ENCODE measurements around the gene DGKE. TPM values are rescaled to one million over a fixed set of nuclear protein-coding genes. Genes with fewer than 3 reads are reported as not detected.

The DGKE gene
- total and polyA plus RNA-seq, 2 of the 13 experiments (the other 11 are each of a cell fraction or from before 2014, with no cell fraction given) = 3.2 to 5.3 TPM

DNA sequence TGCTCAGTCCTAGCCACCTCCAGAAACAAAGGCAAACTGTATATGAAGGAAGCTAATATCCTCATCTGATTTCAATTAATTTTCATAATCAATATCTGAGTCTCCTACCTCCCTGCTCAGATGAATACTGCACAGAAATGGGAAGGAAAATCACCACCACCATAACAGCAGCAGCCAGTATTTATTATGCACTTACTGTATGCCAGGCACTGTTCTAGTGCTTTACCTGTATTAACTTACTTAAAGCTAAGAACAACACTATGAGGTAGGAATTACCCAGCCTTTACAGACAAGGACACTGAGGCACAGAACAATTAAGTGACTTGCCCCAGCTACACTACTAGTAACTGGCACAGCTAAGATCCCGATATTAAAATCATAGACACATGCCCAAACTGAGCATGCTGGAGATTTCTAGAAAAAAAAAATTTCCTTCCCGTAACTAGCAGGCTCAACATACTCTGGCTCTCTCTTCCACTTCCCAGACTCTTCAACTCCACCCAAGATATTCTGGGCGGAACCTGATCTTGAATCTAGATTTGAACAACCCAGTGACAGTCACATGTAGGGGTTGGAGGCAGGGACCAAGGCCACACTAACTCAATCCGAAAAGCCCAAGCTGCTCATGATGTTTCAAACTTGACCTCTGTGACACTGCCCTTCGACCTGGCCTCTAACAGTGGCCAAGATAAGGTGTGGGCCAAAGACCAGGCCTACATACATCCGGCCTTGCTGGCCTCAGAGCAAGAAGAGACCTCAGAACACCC, 76.0 kb downstream of the DGKE start (continued):
- TF ChIP-seq, protein P1, sequence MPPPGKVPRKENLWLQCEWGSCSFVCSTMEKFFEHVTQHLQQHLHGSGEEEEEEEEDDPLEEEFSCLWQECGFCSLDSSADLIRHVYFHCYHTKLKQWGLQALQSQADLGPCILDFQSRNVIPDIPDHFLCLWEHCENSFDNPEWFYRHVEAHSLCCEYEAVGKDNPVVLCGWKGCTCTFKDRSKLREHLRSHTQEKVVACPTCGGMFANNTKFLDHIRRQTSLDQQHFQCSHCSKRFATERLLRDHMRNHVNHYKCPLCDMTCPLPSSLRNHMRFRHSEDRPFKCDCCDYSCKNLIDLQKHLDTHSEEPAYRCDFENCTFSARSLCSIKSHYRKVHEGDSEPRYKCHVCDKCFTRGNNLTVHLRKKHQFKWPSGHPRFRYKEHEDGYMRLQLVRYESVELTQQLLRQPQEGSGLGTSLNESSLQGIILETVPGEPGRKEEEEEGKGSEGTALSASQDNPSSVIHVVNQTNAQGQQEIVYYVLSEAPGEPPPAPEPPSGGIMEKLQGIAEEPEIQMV (CRISPR knock-in tag; IDR thresholded peaks at IDR 0.05; ENCODE audit: low read depth) = no peak
- TF ChIP-seq, protein P2, sequence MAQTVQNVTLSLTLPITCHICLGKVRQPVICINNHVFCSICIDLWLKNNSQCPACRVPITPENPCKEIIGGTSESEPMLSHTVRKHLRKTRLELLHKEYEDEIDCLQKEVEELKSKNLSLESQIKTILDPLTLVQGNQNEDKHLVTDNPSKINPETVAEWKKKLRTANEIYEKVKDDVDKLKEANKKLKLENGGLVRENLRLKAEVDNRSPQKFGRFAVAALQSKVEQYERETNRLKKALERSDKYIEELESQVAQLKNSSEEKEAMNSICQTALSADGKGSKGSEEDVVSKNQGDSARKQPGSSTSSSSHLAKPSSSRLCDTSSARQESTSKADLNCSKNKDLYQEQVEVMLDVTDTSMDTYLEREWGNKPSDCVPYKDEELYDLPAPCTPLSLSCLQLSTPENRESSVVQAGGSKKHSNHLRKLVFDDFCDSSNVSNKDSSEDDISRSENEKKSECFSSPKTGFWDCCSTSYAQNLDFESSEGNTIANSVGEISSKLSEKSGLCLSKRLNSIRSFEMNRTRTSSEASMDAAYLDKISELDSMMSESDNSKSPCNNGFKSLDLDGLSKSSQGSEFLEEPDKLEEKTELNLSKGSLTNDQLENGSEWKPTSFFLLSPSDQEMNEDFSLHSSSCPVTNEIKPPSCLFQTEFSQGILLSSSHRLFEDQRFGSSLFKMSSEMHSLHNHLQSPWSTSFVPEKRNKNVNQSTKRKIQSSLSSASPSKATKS (CRISPR knock-in tag; IDR thresholded peaks at IDR 0.05) = no peak
- TF ChIP-seq NFYC (CRISPR knock-in tag; IDR thresholded peaks at IDR 0.05) = no peak
- peak; percentile 82 for TF ChIP-seq BCL6 (CRISPR knock-in tag; IDR thresholded peaks at IDR 0.05)
- TF ChIP-seq ZBTB3 (CRISPR knock-in tag; IDR thresholded peaks at IDR 0.05; ENCODE audit: borderline replicate concordance, low read depth) = no peak
- no peak for TF ChIP-seq ZNF570 (CRISPR knock-in tag; IDR thresholded peaks at IDR 0.05; ENCODE audit: borderline replicate concordance)
- no peak for TF ChIP-seq CBFB (CRISPR knock-in tag; IDR thresholded peaks at IDR 0.05)
- no peak for TF ChIP-seq FOXP1 (IDR thresholded peaks at IDR 0.05)
- TF ChIP-seq FOXP1 (CRISPR knock-in tag; IDR thresholded peaks at IDR 0.05) = peak; percentile 24; the same call in 1 of the 2 replicates
- TF ChIP-seq GMEB1 (CRISPR knock-in tag; IDR thresholded peaks at IDR 0.05; ENCODE audit: borderline replicate concordance) = no peak
- no peak for TF ChIP-seq ZNF562 (CRISPR knock-in tag; IDR thresholded peaks at IDR 0.05; ENCODE audit: borderline replicate concordance)
- no peak for TF ChIP-seq ZNF879 (CRISPR knock-in tag; IDR thresholded peaks at IDR 0.05)
- TF ChIP-seq, protein P3, sequence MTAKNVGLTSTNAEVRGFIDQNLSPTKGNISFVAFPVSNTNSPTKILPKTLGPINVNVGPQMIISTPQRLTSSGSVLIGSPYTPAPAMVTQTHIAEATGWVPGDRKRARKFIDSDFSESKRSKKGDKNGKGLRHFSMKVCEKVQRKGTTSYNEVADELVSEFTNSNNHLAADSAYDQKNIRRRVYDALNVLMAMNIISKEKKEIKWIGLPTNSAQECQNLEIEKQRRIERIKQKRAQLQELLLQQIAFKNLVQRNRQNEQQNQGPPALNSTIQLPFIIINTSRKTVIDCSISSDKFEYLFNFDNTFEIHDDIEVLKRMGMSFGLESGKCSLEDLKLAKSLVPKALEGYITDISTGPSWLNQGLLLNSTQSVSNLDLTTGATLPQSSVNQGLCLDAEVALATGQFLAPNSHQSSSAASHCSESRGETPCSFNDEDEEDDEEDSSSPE (CRISPR knock-in tag; IDR thresholded peaks at IDR 0.05) = peak; percentile 47; the same call in 1 of the 2 replicates
- TF ChIP-seq, protein P4, sequence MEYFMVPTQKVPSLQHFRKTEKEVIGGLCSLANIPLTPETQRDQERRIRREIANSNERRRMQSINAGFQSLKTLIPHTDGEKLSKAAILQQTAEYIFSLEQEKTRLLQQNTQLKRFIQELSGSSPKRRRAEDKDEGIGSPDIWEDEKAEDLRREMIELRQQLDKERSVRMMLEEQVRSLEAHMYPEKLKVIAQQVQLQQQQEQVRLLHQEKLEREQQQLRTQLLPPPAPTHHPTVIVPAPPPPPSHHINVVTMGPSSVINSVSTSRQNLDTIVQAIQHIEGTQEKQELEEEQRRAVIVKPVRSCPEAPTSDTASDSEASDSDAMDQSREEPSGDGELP (IDR thresholded peaks at IDR 0.05; ENCODE audit: borderline replicate concordance, low read depth) = peak; percentile 8; the same call in 1 of the 2 replicates
- TF ChIP-seq ZNF878 (CRISPR knock-in tag; IDR thresholded peaks at IDR 0.05) = no peak
- TF ChIP-seq RNF2 (conservative IDR thresholded peaks at IDR 0.05; ENCODE audit: low read depth) = no peak
- TF ChIP-seq ZFX (CRISPR knock-in tag; IDR thresholded peaks at IDR 0.05; ENCODE audit: low read depth) = peak; percentile 84
- no peak for TF ChIP-seq ATRX (CRISPR knock-in tag; IDR thresholded peaks at IDR 0.05; ENCODE audit: borderline replicate concordance)

All from HepG2 (cell line).